SK-N-SH (cell line): Measurements from ENCODE around the gene RASSF3. TPM values are rescaled to one million over a fixed set of nuclear protein-coding genes. Genes with fewer than 3 reads are reported as not detected.
A peak's percentile ranks its signal among the peaks of the same experiment; 100 is the strongest.

ENCODE experiments used
- CTCF ChIA-PET: fragments of 300-600, 350-600 bp; formaldehyde crosslinking; extraction: SDS; loops from one replicate; lab custom pipeline; 2021; lab: Yijun Ruan, JAX
- POLR2A ChIA-PET: fragments of 350-600 bp; sonication (Branson Sonifier 250); formaldehyde crosslinking; extraction: SDS; loops from one replicate; lab custom pipeline; 2020; ENCODE audit warnings: antibody characterized with exemption, inconsistent platforms; lab: Yijun Ruan, JAX
- DNase-seq: peaks from one replicate; pipeline ENCODE4 v3.0.0; 2012
- H2AFZ ChIP-seq: fragments of 200-600 bp; sonication (generic); 2 replicates; pipeline ENCODE4 v1.8.1; 2016; ENCODE audit warnings: antibody characterized with exemption, mild to moderate bottlenecking, low read depth
- H3F3A ChIP-seq: fragments of 200-600 bp; sonication (generic); replicated peaks from 2 replicates; pipeline ENCODE3; 2016; ENCODE audit warnings: antibody characterized with exemption, mild to moderate bottlenecking; ENCODE audit not compliant: insufficient read depth
- H3K27ac ChIP-seq, 2 experiments: fragments of 200-500 bp in 1 of 2; fragments of 200-600 bp in 1 of 2; sonication (Bioruptor generic) in 1 of 2; sonication (generic), shearing (Covaris generic) in 1 of 2; 2 replicates each; pipeline versions ENCODE4 v1.5.1 to v1.6.1; 2014 to 2016; ENCODE audit warnings: low read depth in 2 of 2, inconsistent platforms in 1 of 2, low read length in 1 of 2, mild to moderate bottlenecking in 1 of 2, mixed read lengths in 1 of 2
- H3K27me3 ChIP-seq: fragments of 200-600 bp; sonication (generic), shearing (Covaris generic); 2 replicates; pipeline ENCODE4 v1.6.1; 2016; ENCODE audit warnings: mixed run types; ENCODE audit not compliant: insufficient read depth
- H3K36me3 ChIP-seq, 2 experiments: fragments of 200-500 bp in 1 of 2; fragments of 200-600 bp in 1 of 2; sonication (Bioruptor generic) in 1 of 2; sonication (generic) in 1 of 2; replicated peaks in 1 of 2; 2 replicates each; pipeline versions ENCODE3 to v1.5.1; 2014 to 2016; ENCODE audit warnings: low read length in 1 of 2, mild to moderate bottlenecking in 1 of 2; ENCODE audit not compliant: insufficient read depth in 2 of 2, control insufficient read depth in 1 of 2
- H3K4me1 ChIP-seq, 2 experiments: fragments of 200-500 bp in 1 of 2; fragments of 200-600 bp in 1 of 2; sonication (Bioruptor generic) in 1 of 2; sonication (generic), shearing (Covaris generic) in 1 of 2; 2 replicates each; pipeline versions ENCODE4 v1.5.1 to v1.6.1; 2014 to 2016; ENCODE audit warnings: low read depth in 1 of 2, low read length in 1 of 2, mixed run types in 1 of 2; ENCODE audit not compliant: insufficient read depth in 2 of 2, control insufficient read depth in 1 of 2
- H3K4me2 ChIP-seq: fragments of 200-600 bp; sonication (generic), shearing (Covaris generic); 2 replicates; pipeline ENCODE4 v1.6.1; 2017; ENCODE audit warnings: mixed run types
- H3K4me3 ChIP-seq, 2 experiments: fragments of 200-500 bp in 1 of 2; fragments of 200-600 bp in 1 of 2; sonication (Bioruptor generic) in 1 of 2; sonication (generic), shearing (Covaris generic) in 1 of 2; 2 replicates each; pipeline versions ENCODE4 v1.5.1 to v1.8.1; 2014 to 2016; ENCODE audit warnings: low read depth in 2 of 2, inconsistent platforms in 1 of 2, low read length in 1 of 2, mild to moderate bottlenecking in 1 of 2, mixed read lengths in 1 of 2, moderate library complexity in 1 of 2
- H3K79me2 ChIP-seq: fragments of 200-600 bp; sonication (generic); 2 replicates; pipeline ENCODE4 v1.8.1; 2017; ENCODE audit warnings: mild to moderate bottlenecking; ENCODE audit not compliant: insufficient read depth
- H3K9ac ChIP-seq: fragments of 200-600 bp; sonication (generic); 2 replicates; pipeline ENCODE4 v1.6.1; 2017; ENCODE audit warnings: mixed run types
- H3K9me2 ChIP-seq: fragments of 200-600 bp; sonication (generic); 2 replicates; pipeline ENCODE4 v1.6.1; 2017; ENCODE audit warnings: mixed run types
- H3K9me3 ChIP-seq: fragments of 200-600 bp; sonication (generic); 2 replicates; pipeline ENCODE4 v1.6.1; 2017; ENCODE audit warnings: mixed run types, mild to moderate bottlenecking, moderate library complexity
- H4K20me1 ChIP-seq: fragments of 200-600 bp; sonication (generic); 2 replicates; pipeline ENCODE4 v1.6.1; 2017; ENCODE audit warnings: mild to moderate bottlenecking, mixed run types; ENCODE audit not compliant: insufficient read depth
- CTCF ChIP-seq: fragments of 200-600 bp; sonication (generic); IDR thresholded peaks from 2 replicates; pipeline ENCODE4 v1.6.1; 2017; ENCODE audit warnings: antibody characterized with exemption, mild to moderate bottlenecking, moderate library complexity
- EZH2phosphoT487 ChIP-seq: fragments of 200-600 bp; sonication (generic); IDR thresholded peaks from 2 replicates; pipeline ENCODE4 v1.6.1; 2017; ENCODE audit warnings: low read depth, mixed run types, mild to moderate bottlenecking, antibody characterized with exemption, moderate library complexity, borderline replicate concordance
- FOSL2 ChIP-seq: IDR thresholded peaks from 2 replicates; pipeline ENCODE4 v1.4.0; 2012; ENCODE audit warnings: low read depth, mild to moderate bottlenecking, moderate library complexity, borderline replicate concordance
- FOXJ3 ChIP-seq: sonication (generic); formaldehyde crosslinking; IDR thresholded peaks from 2 replicates; pipeline ENCODE4 v1.5.1; 2020; ENCODE audit warnings: mild to moderate bottlenecking, missing genetic modification reagents
- GABPA ChIP-seq: IDR thresholded peaks from 2 replicates; pipeline ENCODE4 v1.4.0; 2012; ENCODE audit warnings: low read depth, mild to moderate bottlenecking
- GATA2 ChIP-seq: sonication (generic); formaldehyde crosslinking; IDR thresholded peaks from 2 replicates; pipeline ENCODE4 v1.5.0; 2020; ENCODE audit warnings: mild to moderate bottlenecking, missing genetic modification reagents
- MEF2A ChIP-seq: IDR thresholded peaks from 2 replicates; pipeline ENCODE4 v1.4.0; 2012; ENCODE audit warnings: low read depth, borderline replicate concordance
- NRF1 ChIP-seq: IDR thresholded peaks from 2 replicates; pipeline ENCODE4 v1.6.1; 2012; ENCODE audit warnings: low read depth, mild to moderate bottlenecking, low read length
- RAD21 ChIP-seq: IDR thresholded peaks from 2 replicates; pipeline ENCODE4 v1.6.1; 2012; ENCODE audit warnings: mild to moderate bottlenecking, low read length
- RFX5 ChIP-seq: IDR thresholded peaks from 2 replicates; pipeline ENCODE4 v1.6.1; 2012; ENCODE audit warnings: mild to moderate bottlenecking, improper control_type of control experiment, low read length
- RXRA ChIP-seq: IDR thresholded peaks from 2 replicates; pipeline ENCODE4 v1.4.0; 2012; ENCODE audit warnings: low read depth, mild to moderate bottlenecking, borderline replicate concordance
- SIN3A ChIP-seq: IDR thresholded peaks from 2 replicates; pipeline ENCODE4 v1.6.1; 2012; ENCODE audit warnings: low read depth, mild to moderate bottlenecking, low read length, moderate library complexity, borderline replicate concordance
- SMC3 ChIP-seq: IDR thresholded peaks from 2 replicates; pipeline ENCODE4 v1.6.1; 2012; ENCODE audit warnings: low read depth, low read length, improper control_type of control experiment
- TAF1 ChIP-seq: IDR thresholded peaks from 2 replicates; pipeline ENCODE4 v1.6.1; 2012; ENCODE audit warnings: low read depth, mild to moderate bottlenecking, low read length, moderate library complexity, borderline replicate concordance
- TCF12 ChIP-seq: IDR thresholded peaks from 2 replicates; pipeline ENCODE4 v1.4.0; 2012
- TEAD4 ChIP-seq: IDR thresholded peaks from 2 replicates; pipeline ENCODE4 v1.4.0; 2012; ENCODE audit warnings: mild to moderate bottlenecking, borderline replicate concordance; ENCODE audit not compliant: insufficient read depth
- USF1 ChIP-seq: IDR thresholded peaks from 2 replicates; pipeline ENCODE4 v1.4.0; 2012; ENCODE audit warnings: low read depth, borderline replicate concordance
- YY1 ChIP-seq: IDR thresholded peaks from 2 replicates; pipeline ENCODE4 v1.4.0; 2012; ENCODE audit warnings: low read depth, mild to moderate bottlenecking
- ZBTB33 ChIP-seq: IDR thresholded peaks from 2 replicates; pipeline ENCODE4 v1.4.0; 2012; ENCODE audit warnings: low read depth, borderline replicate concordance
- WGBS: methylation state at CpG from one replicate; pipeline ENCODE4 v1.1.6; 2017; ENCODE audit warnings: low lambda C conversion rate; 5-methylcytosine and 5-hydroxymethylcytosine counted together
- polyA plus RNA-seq, 3 experiments: library from polyadenylated mRNA; depleted of rRNA; stranded (reverse); fragments of >200 nt; gene quantifications; 2 replicates each; pipeline ENCODE4 v1.2.3, GENCODE V29; 2012

The RASSF3 gene
- polyA plus RNA-seq, 1 of the 3 experiments (the other 2 are of a cell fraction), result 11.1 TPM

- no peak for TF ChIP-seq FOXJ3 (CRISPR knock-in tag)
- TF ChIP-seq NRF1, result no peak
Observed at GRCh38 chr12:64695550-64695949, 85.3 kb downstream of the RASSF3 start (continued).

- Histone ChIP-seq H3K27me3 (no peaks in the 10 kb centered on the region), H3K36me3 (peaks cover 7 to 27% of the 10 kb centered on the region in 2 experiments), H3K4me1 (peaks cover 2 to 12% of the 10 kb centered on the region in 2 experiments; a peak in 2 of 4 replicates), H3K27ac (no peak overlapping the region), H3K9me3 (no peaks in the 10 kb centered on the region), H3F3A (peaks cover 9% of the 10 kb centered on the region), H3K9ac (no peak overlapping the region), H3K79me2 (no peaks in the 10 kb centered on the region), H3K4me2 (no peak overlapping the region), H3K9me2 (no peaks in the 10 kb centered on the region), H4K20me1 (no peaks in the 10 kb centered on the region), H3K4me3 (no peak overlapping the region), H2AFZ (no peak overlapping the region)
- POLR2A ChIA-PET, result no interaction called here
- 93% methylated on average over 1 of the region's 1 CpG for WGBS
- peak; percentile 27 for DNase-seq
- CTCF ChIA-PET, result interaction anchor here (0.6 to 5.4 kb wide), 21 partner anchors 9 to 870 kb away, joined by 3 to 182 read pairs (median 4); partner anchors contain the start of gene RASSF3
- no peak for TF ChIP-seq RFX5
- peak; percentile 39; the same call in 1 of the 2 replicates for TF ChIP-seq SMC3
- no peak for TF ChIP-seq MEF2A
- peak; percentile 68 for TF ChIP-seq RAD21
- no peak for TF ChIP-seq GATA2
- TF ChIP-seq NRF1, result no peak
- peak; percentile 59 for TF ChIP-seq CTCF
- no peak for TF ChIP-seq GABPA
- TF ChIP-seq YY1, result no peak
- TF ChIP-seq TEAD4, result no peak
- TF ChIP-seq FOSL2, result no peak
- TF ChIP-seq TAF1, result no peak
- no peak for TF ChIP-seq TCF12
Observed at GRCh38 chr12:64696080-64696741, 85.9 kb downstream of the RASSF3 start.

- ChIA-PET POLR2A (no interaction called here), CTCF (interaction anchor here (3.4 kb wide), 1 partner anchor 150 kb away, joined by 27 read pairs; no protein-coding TSS in a partner anchor)
- no peak overlapping the region for H3K4me3 ChIP-seq
- TF ChIP-seq TEAD4 (no peak), USF1 (no peak), YY1 (no peak), SIN3A (no peak), EZH2phosphoT487 (no peak), RXRA (no peak), GATA2 (no peak), ZBTB33 (no peak)
Observed at GRCh38 chr12:64699504-64700115, 89.3 kb downstream of the RASSF3 start.

More at GRCh38 chr12:64699504-64700115, 89.3 kb downstream of the RASSF3 start:
- DNase-seq, result no peak
- Histone ChIP-seq H3K4me1 (peaks cover 0 to 11% of the 10 kb centered on the region in 2 experiments; a peak in 2 of 4 replicates), H3K27me3 (no peaks in the 10 kb centered on the region), H3F3A (peaks cover 9% of the 10 kb centered on the region), H3K9me2 (no peaks in the 10 kb centered on the region), H3K9ac (no peak overlapping the region), H2AFZ (no peak overlapping the region), H3K27ac (no peak overlapping the region), H4K20me1 (no peaks in the 10 kb centered on the region), H3K79me2 (no peaks in the 10 kb centered on the region), H3K9me3 (no peaks in the 10 kb centered on the region), H3K4me2 (no peak overlapping the region), H3K36me3 (peaks cover 7 to 14% of the 10 kb centered on the region in 2 experiments)
- WGBS, result 99% methylated on average over 12 of the region's 12 CpGs
